22Rv1 (cell line): ENCODE measurements around the gene ZNF428.

Experiments
- ZFX ChIP-seq: fragments of 450-650 bp; IDR thresholded peaks from 2 replicates; pipeline ENCODE4 v1.6.1; 2017; ENCODE audit warnings: antibody characterized with exemption, borderline replicate concordance
- TF ChIP-seq, protein P1 (sequence below): fragments of 450-650 bp; IDR thresholded peaks from 2 replicates; pipeline ENCODE4 v1.5.1; 2017; ENCODE audit warnings: mild to moderate bottlenecking

DNA sequence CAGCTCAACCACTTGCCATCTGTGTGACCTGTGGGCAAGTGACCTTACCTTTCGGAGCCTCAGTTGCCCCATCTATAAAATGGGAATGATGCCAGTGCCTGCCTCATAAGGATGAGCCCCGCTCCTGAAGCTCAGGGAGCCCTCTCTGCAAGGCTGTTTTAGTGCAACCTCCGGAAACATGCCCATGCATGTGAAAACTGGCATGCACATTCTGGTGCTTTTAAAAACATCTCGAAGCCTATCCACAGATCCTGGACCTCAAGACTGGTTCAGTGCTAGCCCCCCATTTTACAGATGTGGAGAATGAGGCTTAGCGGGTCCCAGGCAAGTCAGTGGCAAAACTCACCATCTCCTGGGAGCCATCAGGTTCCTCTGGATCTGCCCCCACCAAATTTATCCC is 14.6 kb upstream of the ZNF428 start:
- TF ChIP-seq, protein P1, sequence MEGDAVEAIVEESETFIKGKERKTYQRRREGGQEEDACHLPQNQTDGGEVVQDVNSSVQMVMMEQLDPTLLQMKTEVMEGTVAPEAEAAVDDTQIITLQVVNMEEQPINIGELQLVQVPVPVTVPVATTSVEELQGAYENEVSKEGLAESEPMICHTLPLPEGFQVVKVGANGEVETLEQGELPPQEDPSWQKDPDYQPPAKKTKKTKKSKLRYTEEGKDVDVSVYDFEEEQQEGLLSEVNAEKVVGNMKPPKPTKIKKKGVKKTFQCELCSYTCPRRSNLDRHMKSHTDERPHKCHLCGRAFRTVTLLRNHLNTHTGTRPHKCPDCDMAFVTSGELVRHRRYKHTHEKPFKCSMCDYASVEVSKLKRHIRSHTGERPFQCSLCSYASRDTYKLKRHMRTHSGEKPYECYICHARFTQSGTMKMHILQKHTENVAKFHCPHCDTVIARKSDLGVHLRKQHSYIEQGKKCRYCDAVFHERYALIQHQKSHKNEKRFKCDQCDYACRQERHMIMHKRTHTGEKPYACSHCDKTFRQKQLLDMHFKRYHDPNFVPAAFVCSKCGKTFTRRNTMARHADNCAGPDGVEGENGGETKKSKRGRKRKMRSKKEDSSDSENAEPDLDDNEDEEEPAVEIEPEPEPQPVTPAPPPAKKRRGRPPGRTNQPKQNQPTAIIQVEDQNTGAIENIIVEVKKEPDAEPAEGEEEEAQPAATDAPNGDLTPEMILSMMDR = no peak
- TF ChIP-seq ZFX = no peak
